K562 (cell line): Measurements from ENCODE around the gene CYP21A2. TPM values are rescaled to one million over a fixed set of nuclear protein-coding genes. Genes with fewer than 3 reads are reported as not detected.

ENCODE experiments used
- KLF13 ChIP-seq: fragments of 450-650 bp; IDR thresholded peaks from 2 replicates; pipeline ENCODE4 v1.6.1; 2016; ENCODE audit warnings: missing genetic modification characterization, low read depth, mild to moderate bottlenecking, missing compliant biosample characterization, moderate library complexity, borderline replicate concordance
- MTA1 ChIP-seq: fragments of 450-650 bp; IDR thresholded peaks from 2 replicates; pipeline ENCODE4 v1.6.1; 2017; ENCODE audit warnings: borderline replicate concordance
- POLR3A ChIP-seq: IDR thresholded peaks from 2 replicates; pipeline ENCODE4 v1.6.1; 2011; ENCODE audit warnings: borderline replicate concordance, mild to moderate bottlenecking, moderate library complexity; ENCODE audit not compliant: insufficient read length, insufficient read depth; ENCODE audit errors: extremely low read depth
- SIRT6 ChIP-seq: IDR thresholded peaks from one replicate; pipeline ENCODE4 v1.6.1; 2012; ENCODE audit warnings: low read depth, mild to moderate bottlenecking, control low read depth, inconsistent platforms, low read length, moderate library complexity
- SP1 ChIP-seq: sonication (generic); formaldehyde crosslinking; IDR thresholded peaks from 2 replicates; pipeline ENCODE4 v1.8.1; 2022; ENCODE audit warnings: mild to moderate bottlenecking, missing genetic modification reagents
- SPI1 ChIP-seq: IDR thresholded peaks from 2 replicates; pipeline ENCODE4 v1.6.1; 2011; ENCODE audit warnings: low read depth, low read length, control low read depth, borderline replicate concordance
- TFAM ChIP-seq: fragments of 250-450 bp; sonication (Bioruptor Pico); conservative IDR thresholded peaks from 2 replicates; pipeline ENCODE4 v1.5.0; 2021; ENCODE audit warnings: mild to moderate bottlenecking, moderate library complexity
- XRCC5 ChIP-seq: fragments of 200-400 bp; formaldehyde crosslinking; IDR thresholded peaks from 2 replicates; pipeline ENCODE4 v1.6.1; 2017; ENCODE audit warnings: low read depth, mild to moderate bottlenecking, low read length
- ZFP1 ChIP-seq: fragments of 450-650 bp; formaldehyde crosslinking; IDR thresholded peaks from 2 replicates; pipeline ENCODE4 v1.4.0; 2020; ENCODE audit warnings: mild to moderate bottlenecking, mixed read lengths
- ZFPM2 ChIP-seq: fragments of 250-450 bp; sonication (Bioruptor Pico); IDR thresholded peaks from 2 replicates; pipeline ENCODE4 v1.5.1; 2022; ENCODE audit warnings: mild to moderate bottlenecking
- ZNF197 ChIP-seq: fragments of 200-800 bp; sonication (Bioruptor generic); IDR thresholded peaks from 2 replicates; pipeline ENCODE4 v1.6.1; 2016; ENCODE audit warnings: low read depth, missing genetic modification characterization, missing compliant biosample characterization
- ZNF696 ChIP-seq: fragments of 250-450 bp; sonication (Bioruptor Pico); conservative IDR thresholded peaks from 2 replicates; pipeline ENCODE4 v1.4.0; 2020; ENCODE audit warnings: mild to moderate bottlenecking, moderate library complexity
- polyA plus RNA-seq, 8 experiments: library from polyadenylated mRNA; depleted of rRNA in 4 of 8; stranded (reverse) in 5 of 8; unstranded in 3 of 8; fragments of >200 nt; fragmentation: Nextera tagmentation in 2 of 8; fragmentation: Illumina TruSeq in 1 of 8; extraction: Ambion mirVana in 2 of 8; extraction: Trizol in 1 of 8; gene quantifications; 2 replicates each; pipeline versions ENCODE4 v1.2.1 to v1.2.3, GENCODE V29; 2011 to 2014; ENCODE audit warnings: inconsistent platforms in 1 of 8, missing spikeins in 1 of 8
- total RNA-seq, 7 experiments: library from RNA; depleted of rRNA in 6 of 7; stranded (reverse); fragments of >200 nt in 6 of 7; fragmentation: Illumina TruSeq in 2 of 7; extraction: Trizol in 2 of 7; gene quantifications; 2 replicates each; pipeline versions ENCODE4 v1.2.1 to v1.2.3, GENCODE V29; 2011 to 2021; ENCODE audit warnings: low replicate concordance in 1 of 7
- TF ChIP-seq, protein P1 (sequence below): fragments of 200-400 bp; formaldehyde crosslinking; IDR thresholded peaks from 2 replicates; pipeline ENCODE4 v1.6.1; 2017; ENCODE audit warnings: mild to moderate bottlenecking, low read depth, low read length, moderate library complexity
- TF ChIP-seq, protein P2 (sequence below): sonication (generic); formaldehyde crosslinking; IDR thresholded peaks from 2 replicates; pipeline ENCODE4 v1.8.1; 2022; ENCODE audit warnings: missing genetic modification reagents
- TF ChIP-seq, protein P3 (sequence below): sonication (generic); formaldehyde crosslinking; IDR thresholded peaks from 2 replicates; pipeline ENCODE4 v1.8.0; 2022; ENCODE audit warnings: mild to moderate bottlenecking, low read depth, missing genetic modification reagents
- TF ChIP-seq, protein P4 (sequence below): fragments of 450-650 bp; formaldehyde crosslinking; IDR thresholded peaks from 2 replicates; pipeline ENCODE4 v1.4.0; 2020; ENCODE audit warnings: mild to moderate bottlenecking, mixed read lengths
- TF ChIP-seq, protein P5 (sequence below), 2 experiments: fragments of 450-650 bp in 1 of 2; sonication (generic) in 1 of 2; formaldehyde crosslinking; conservative IDR thresholded peaks; 2 replicates each; pipeline versions ENCODE4 v1.4.0 to v1.8.1; 2020 to 2022; ENCODE audit warnings: mild to moderate bottlenecking in 1 of 2, missing genetic modification reagents in 1 of 2
- TF ChIP-seq, protein P6 (sequence below): fragments of 450-650 bp; IDR thresholded peaks from 2 replicates; pipeline ENCODE4 v1.6.1; 2016

The CYP21A2 gene
- total and polyA plus RNA-seq, 9 of the 15 experiments (the other 6 are each of a cell fraction or from before 2014, with no cell fraction given), result 0.03 to 1.4 (median 0.19) TPM

DNA sequence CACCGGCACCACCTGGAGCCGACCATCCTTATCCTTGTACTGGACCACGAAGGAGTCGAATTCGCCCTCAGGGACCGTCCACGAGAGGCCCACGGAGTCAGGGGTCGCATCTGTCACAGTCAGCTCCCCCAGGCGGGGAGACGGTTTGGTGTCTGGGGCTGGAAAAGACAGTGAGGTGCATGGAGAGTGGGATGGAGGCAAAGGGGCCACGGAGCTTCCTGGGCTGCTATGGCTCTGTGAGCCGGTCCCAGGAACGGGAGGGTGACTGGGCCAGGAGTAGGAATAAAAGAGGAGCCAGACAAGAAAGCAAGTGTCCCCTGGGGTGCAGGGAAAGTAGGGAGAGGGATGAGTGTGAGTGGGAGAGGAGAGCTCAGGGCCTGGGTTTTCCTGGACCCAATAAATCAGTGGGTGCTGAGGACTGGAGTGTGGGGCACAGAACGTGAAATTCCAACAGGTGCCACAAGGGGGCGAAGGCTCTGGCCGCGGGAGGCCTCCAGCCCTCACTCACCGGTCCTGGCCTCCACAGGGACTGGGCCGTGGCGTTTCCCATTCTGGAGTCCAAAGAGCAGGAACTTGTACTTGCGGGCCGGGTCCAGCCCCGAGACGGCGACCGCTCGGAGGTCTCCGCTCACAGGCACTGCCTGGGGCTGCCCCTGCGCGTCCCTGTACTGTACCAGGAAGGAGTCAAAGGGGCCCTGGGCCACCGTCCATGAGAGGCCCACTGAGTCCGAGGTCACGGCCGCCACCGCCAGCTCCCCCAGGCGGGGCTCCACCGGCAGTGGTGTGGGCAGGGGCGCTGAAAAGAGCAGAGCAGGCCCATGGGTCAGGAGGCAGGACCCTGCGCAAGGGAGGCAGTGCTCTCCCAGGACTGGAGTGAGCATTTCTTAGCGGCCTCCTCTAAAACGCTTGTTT lies 9.9 kb downstream of the CYP21A2 start (continued):
- no peak for TF ChIP-seq POLR3A
- TF ChIP-seq TFAM, result no peak
- TF ChIP-seq SPI1, result no peak
- TF ChIP-seq, protein P1, sequence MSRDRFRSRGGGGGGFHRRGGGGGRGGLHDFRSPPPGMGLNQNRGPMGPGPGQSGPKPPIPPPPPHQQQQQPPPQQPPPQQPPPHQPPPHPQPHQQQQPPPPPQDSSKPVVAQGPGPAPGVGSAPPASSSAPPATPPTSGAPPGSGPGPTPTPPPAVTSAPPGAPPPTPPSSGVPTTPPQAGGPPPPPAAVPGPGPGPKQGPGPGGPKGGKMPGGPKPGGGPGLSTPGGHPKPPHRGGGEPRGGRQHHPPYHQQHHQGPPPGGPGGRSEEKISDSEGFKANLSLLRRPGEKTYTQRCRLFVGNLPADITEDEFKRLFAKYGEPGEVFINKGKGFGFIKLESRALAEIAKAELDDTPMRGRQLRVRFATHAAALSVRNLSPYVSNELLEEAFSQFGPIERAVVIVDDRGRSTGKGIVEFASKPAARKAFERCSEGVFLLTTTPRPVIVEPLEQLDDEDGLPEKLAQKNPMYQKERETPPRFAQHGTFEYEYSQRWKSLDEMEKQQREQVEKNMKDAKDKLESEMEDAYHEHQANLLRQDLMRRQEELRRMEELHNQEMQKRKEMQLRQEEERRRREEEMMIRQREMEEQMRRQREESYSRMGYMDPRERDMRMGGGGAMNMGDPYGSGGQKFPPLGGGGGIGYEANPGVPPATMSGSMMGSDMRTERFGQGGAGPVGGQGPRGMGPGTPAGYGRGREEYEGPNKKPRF, result no peak
- TF ChIP-seq SP1 (CRISPR knock-in tag), result peak; percentile 67
- no peak for TF ChIP-seq ZNF696
- TF ChIP-seq, protein P2, sequence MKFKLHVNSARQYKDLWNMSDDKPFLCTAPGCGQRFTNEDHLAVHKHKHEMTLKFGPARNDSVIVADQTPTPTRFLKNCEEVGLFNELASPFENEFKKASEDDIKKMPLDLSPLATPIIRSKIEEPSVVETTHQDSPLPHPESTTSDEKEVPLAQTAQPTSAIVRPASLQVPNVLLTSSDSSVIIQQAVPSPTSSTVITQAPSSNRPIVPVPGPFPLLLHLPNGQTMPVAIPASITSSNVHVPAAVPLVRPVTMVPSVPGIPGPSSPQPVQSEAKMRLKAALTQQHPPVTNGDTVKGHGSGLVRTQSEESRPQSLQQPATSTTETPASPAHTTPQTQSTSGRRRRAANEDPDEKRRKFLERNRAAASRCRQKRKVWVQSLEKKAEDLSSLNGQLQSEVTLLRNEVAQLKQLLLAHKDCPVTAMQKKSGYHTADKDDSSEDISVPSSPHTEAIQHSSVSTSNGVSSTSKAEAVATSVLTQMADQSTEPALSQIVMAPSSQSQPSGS, result no peak
- TF ChIP-seq, protein P3, sequence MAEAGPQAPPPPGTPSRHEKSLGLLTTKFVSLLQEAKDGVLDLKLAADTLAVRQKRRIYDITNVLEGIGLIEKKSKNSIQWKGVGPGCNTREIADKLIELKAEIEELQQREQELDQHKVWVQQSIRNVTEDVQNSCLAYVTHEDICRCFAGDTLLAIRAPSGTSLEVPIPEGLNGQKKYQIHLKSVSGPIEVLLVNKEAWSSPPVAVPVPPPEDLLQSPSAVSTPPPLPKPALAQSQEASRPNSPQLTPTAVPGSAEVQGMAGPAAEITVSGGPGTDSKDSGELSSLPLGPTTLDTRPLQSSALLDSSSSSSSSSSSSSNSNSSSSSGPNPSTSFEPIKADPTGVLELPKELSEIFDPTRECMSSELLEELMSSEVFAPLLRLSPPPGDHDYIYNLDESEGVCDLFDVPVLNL (CRISPR knock-in tag), result no peak
- TF ChIP-seq XRCC5, result peak; percentile 60; the same call in 1 of the 2 replicates
- no peak for TF ChIP-seq ZNF197
- TF ChIP-seq SIRT6, result no peak
- no peak for TF ChIP-seq ZFP1
- TF ChIP-seq KLF13, result no peak
- TF ChIP-seq, protein P4, sequence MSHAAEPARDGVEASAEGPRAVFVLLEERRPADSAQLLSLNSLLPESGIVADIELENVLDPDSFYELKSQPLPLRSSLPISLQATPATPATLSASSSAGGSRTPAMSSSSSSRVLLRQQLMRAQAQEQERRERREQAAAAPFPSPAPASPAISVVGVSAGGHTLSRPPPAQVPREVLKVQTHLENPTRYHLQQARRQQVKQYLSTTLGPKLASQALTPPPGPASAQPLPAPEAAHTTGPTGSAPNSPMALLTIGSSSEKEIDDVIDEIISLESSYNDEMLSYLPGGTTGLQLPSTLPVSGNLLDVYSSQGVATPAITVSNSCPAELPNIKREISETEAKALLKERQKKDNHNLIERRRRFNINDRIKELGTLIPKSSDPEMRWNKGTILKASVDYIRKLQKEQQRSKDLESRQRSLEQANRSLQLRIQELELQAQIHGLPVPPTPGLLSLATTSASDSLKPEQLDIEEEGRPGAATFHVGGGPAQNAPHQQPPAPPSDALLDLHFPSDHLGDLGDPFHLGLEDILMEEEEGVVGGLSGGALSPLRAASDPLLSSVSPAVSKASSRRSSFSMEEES (CRISPR knock-in tag), result no peak
- TF ChIP-seq, protein P5, sequence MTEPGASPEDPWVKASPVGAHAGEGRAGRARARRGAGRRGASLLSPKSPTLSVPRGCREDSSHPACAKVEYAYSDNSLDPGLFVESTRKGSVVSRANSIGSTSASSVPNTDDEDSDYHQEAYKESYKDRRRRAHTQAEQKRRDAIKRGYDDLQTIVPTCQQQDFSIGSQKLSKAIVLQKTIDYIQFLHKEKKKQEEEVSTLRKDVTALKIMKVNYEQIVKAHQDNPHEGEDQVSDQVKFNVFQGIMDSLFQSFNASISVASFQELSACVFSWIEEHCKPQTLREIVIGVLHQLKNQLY (CRISPR knock-in tag; conservative IDR thresholded peaks at IDR 0.05), result no peak
- no peak for TF ChIP-seq ZFPM2 (CRISPR knock-in tag)
- TF ChIP-seq, protein P6, sequence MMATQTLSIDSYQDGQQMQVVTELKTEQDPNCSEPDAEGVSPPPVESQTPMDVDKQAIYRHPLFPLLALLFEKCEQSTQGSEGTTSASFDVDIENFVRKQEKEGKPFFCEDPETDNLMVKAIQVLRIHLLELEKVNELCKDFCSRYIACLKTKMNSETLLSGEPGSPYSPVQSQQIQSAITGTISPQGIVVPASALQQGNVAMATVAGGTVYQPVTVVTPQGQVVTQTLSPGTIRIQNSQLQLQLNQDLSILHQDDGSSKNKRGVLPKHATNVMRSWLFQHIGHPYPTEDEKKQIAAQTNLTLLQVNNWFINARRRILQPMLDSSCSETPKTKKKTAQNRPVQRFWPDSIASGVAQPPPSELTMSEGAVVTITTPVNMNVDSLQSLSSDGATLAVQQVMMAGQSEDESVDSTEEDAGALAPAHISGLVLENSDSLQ, result no peak
- TF ChIP-seq MTA1, result peak; percentile 52; the same call in 1 of the 2 replicates
